Activated CD8-positive, alpha-beta T cell treated with anti-CD3 and anti-CD28 coated beads, Interleukin-2, amount 10 ng/mL, durations not matched to agents 7 days and 5 days (primary cell): Measurements from ENCODE around the gene TNS1. TPM values are rescaled to one million over a fixed set of nuclear protein-coding genes. Genes with fewer than 3 reads are reported as not detected.
A peak's percentile ranks its signal among the peaks of the same experiment; 100 is the strongest.
"Not testable (repeated sequence)": the region's sequence is repeated elsewhere in the genome, so short reads cannot be mapped to it uniquely, and the experiment has no call there.

Experiments
- ATAC-seq: fragments of 150-1000 bp; cut with Tn5 transposase; one replicate; pipeline ENCODE4 v1.10.0; 2021; ENCODE audit warnings: moderate library complexity
- CTCF ChIA-PET: fragments of 350-600 bp; sonication (Branson Sonifier 250); formaldehyde crosslinking; loops from one replicate; lab custom pipeline; 2021; ENCODE audit warnings: antibody characterized with exemption; lab: Charles Lee
- POLR2A ChIA-PET: fragments of 350-600 bp; sonication (Branson Sonifier 250); formaldehyde crosslinking; loops from one replicate; lab custom pipeline; 2021; ENCODE audit warnings: antibody characterized with exemption; lab: Charles Lee
- DNase-seq: peaks from one replicate; pipeline ENCODE4 v3.0.0-alpha.2; 2020
- H3K27ac Mint-ChIP-seq: one replicate; pipeline ENCODE4 v1.8.0; 2021; ENCODE audit warnings: mild to moderate bottlenecking, mixed read lengths
- H3K27me3 Mint-ChIP-seq: one replicate; pipeline ENCODE4 v1.8.0; 2021; ENCODE audit warnings: low read depth, mixed read lengths
- H3K36me3 Mint-ChIP-seq: one replicate; pipeline ENCODE4 v1.8.0; 2021; ENCODE audit warnings: low read depth, mixed read lengths
- H3K4me1 Mint-ChIP-seq: one replicate; pipeline ENCODE4 v1.8.0; 2021; ENCODE audit warnings: low read depth, mixed read lengths
- H3K4me3 Mint-ChIP-seq: one replicate; pipeline ENCODE4 v1.8.0; 2021; ENCODE audit warnings: mild to moderate bottlenecking, mixed read lengths
- H3K9me3 Mint-ChIP-seq: one replicate; pipeline ENCODE4 v1.8.0; 2022; ENCODE audit warnings: mixed read lengths; ENCODE audit not compliant: insufficient read depth
- total RNA-seq, 2 experiments: library from RNA; stranded (reverse); gene quantifications; one replicate each; pipeline ENCODE4 v1.2.3, GENCODE V29; 2021

TNS1 gene
- 10 to 100 TPM; 28.9 to 29.8 TPM for total RNA-seq

GRCh38 chr2:218002845-218003180 is at the start of gene TNS1:
Gene TNS1, minus strand, starts transcription at chr2:218002995. Its CDS starts 123 bp downstream, at chr2:218002872.
- Mint-ChIP-seq H3K36me3 (no peaks in the 10 kb centered on the region), H3K4me1 (no peaks in the 10 kb centered on the region), H3K4me3 (no peak within 1 kb of the TSS), H3K9me3 (no peaks in the 10 kb centered on the region), H3K27me3 (peaks cover 8% of the 10 kb centered on the region), H3K27ac (no peak within 1 kb of the TSS)
- POLR2A ChIA-PET, result no interaction called here
- DNase-seq (no peak), ATAC-seq (no peak)
- CTCF ChIA-PET, result interaction anchor here (1.0 to 2.1 kb wide), 2 partner anchors 9 to 217 kb away, joined by 3 to 6 read pairs; no protein-coding TSS in a partner anchor

- DNase-seq (no peak), ATAC-seq (no peak)
- CTCF ChIA-PET, result interaction anchor here (1.0 kb wide), 1 partner anchor 10 kb away, joined by 4 read pairs; no protein-coding TSS in a partner anchor
- no peak overlapping the region for H3K4me3 Mint-ChIP-seq
- no peaks in the 10 kb centered on the region for H3K4me1 Mint-ChIP-seq
- POLR2A ChIA-PET, result no interaction called here
- peaks cover 10% of the 10 kb centered on the region for H3K36me3 Mint-ChIP-seq
- peaks cover 5% of the 10 kb centered on the region for H3K9me3 Mint-ChIP-seq
- H3K27me3 Mint-ChIP-seq, result peaks cover 31% of the 10 kb centered on the region
- no peak overlapping the region for H3K27ac Mint-ChIP-seq
Observed at GRCh38 chr2:218051903-218052302, 49.1 kb upstream of the TNS1 start.

DNA sequence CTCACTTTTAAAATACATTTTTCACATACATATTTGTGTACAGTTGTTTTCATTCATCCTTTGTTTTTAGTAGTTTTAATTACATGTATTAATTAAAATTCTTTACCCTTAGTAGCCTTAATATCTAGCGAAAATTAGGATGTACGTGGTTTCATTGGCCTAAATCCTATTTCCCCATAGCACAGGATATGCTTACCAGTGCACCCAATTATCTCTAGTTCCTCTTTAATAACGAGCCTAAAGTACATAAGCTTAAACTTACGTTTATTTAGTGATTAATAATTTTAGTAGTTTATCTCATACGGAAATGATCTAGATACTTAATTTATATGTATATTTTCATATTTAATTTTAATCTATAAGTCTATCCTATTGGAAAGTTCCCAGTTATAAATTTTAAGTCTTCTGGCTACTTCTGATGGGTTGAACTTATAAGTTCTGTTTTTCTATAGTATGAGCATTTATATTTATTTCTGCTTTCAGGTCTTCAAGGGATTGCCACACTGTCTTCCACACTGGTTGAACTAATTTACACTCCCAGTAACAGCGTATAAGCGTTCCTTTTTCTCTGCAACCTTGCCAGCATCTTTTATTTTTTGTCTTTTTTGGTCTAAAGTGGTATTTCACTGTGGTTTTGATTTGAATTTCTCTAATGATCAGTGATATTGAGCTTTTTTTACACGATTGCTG is 44.9 kb upstream of the TNS1 start:
- CTCF ChIA-PET, result no interaction called here
- H3K27me3 Mint-ChIP-seq, result peaks cover 26% of the 10 kb centered on the region
- peaks cover 19% of the 10 kb centered on the region for H3K36me3 Mint-ChIP-seq
- no peak for DNase-seq
- no peak for ATAC-seq
- H3K4me3 Mint-ChIP-seq, result no peak overlapping the region
- peaks cover 15% of the 10 kb centered on the region for H3K9me3 Mint-ChIP-seq
- H3K4me1 Mint-ChIP-seq, result no peaks in the 10 kb centered on the region
- no peak overlapping the region for H3K27ac Mint-ChIP-seq
- POLR2A ChIA-PET, result no interaction called here

DNA sequence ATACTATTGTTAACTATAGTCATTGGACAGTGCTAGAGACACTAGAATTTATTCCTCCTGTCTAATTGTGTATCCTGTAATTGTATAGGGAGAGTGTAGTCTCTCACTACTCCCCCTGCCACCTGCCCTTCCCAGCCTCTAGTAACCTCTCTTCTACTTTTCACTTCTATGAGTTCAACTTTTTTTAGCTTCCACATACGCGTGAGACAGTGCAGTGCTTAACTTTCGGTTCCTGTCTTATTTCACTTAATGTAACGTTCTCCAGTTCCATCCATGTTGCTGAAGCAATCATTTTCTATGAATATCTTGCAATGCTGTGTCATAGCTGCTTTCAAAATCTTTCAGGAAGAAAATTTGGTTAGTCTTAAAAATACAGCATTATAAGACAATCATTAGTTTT is 43.4 kb upstream of the TNS1 start:
- no peak overlapping the region for H3K4me3 Mint-ChIP-seq

GRCh38 chr2:218044599-218044998 is 41.8 kb upstream of the TNS1 start:
- DNase-seq, H3K27ac Mint-ChIP-seq, POLR2A ChIA-PET, H3K4me3 Mint-ChIP-seq, ATAC-seq: not testable (repeated sequence)
- Mint-ChIP-seq H3K36me3 (peaks cover 18% of the 10 kb centered on the region), H3K9me3 (peaks cover 22% of the 10 kb centered on the region), H3K27me3 (peaks cover 14% of the 10 kb centered on the region), H3K4me1 (peaks cover 19% of the 10 kb centered on the region)
- CTCF ChIA-PET, result interaction anchor here (0.6 kb wide), 1 partner anchor 9 kb away, joined by 3 read pairs; no protein-coding TSS in a partner anchor

More for the DNA sequence above, 43.4 kb upstream of the TNS1 start:
- peaks cover 9% of the 10 kb centered on the region for H3K4me1 Mint-ChIP-seq
- POLR2A ChIA-PET, result no interaction called here
- peaks cover 19% of the 10 kb centered on the region for H3K27me3 Mint-ChIP-seq
- peaks cover 24% of the 10 kb centered on the region for H3K36me3 Mint-ChIP-seq
- H3K9me3 Mint-ChIP-seq, result peaks cover 22% of the 10 kb centered on the region
- no peak overlapping the region for H3K27ac Mint-ChIP-seq
- CTCF ChIA-PET, result interaction anchor here (1.1 kb wide), 1 partner anchor 57 kb away, joined by 3 read pairs; no protein-coding TSS in a partner anchor
- ATAC-seq (no peak), DNase-seq (no peak)

GRCh38 chr2:218043701-218044109 is 40.9 kb upstream of the TNS1 start:
- Mint-ChIP-seq H3K27me3 (peaks cover 8% of the 10 kb centered on the region), H3K4me1 (peaks cover 26% of the 10 kb centered on the region), H3K27ac (no peak overlapping the region), H3K4me3 (no peak overlapping the region), H3K36me3 (peaks cover 18% of the 10 kb centered on the region), H3K9me3 (peaks cover 18% of the 10 kb centered on the region)
- ATAC-seq, result no peak
- CTCF ChIA-PET, result interaction anchor here (0.9 kb wide), 1 partner anchor 254 kb away, joined by 3 read pairs; no protein-coding TSS in a partner anchor
- peak; percentile 9 for DNase-seq
- POLR2A ChIA-PET, result no interaction called here

GRCh38 chr2:218043100-218043499 is 40.3 kb upstream of the TNS1 start:
- ChIA-PET POLR2A (no interaction called here), CTCF (no interaction called here)
- H3K36me3 Mint-ChIP-seq, result peaks cover 18% of the 10 kb centered on the region

DNA sequence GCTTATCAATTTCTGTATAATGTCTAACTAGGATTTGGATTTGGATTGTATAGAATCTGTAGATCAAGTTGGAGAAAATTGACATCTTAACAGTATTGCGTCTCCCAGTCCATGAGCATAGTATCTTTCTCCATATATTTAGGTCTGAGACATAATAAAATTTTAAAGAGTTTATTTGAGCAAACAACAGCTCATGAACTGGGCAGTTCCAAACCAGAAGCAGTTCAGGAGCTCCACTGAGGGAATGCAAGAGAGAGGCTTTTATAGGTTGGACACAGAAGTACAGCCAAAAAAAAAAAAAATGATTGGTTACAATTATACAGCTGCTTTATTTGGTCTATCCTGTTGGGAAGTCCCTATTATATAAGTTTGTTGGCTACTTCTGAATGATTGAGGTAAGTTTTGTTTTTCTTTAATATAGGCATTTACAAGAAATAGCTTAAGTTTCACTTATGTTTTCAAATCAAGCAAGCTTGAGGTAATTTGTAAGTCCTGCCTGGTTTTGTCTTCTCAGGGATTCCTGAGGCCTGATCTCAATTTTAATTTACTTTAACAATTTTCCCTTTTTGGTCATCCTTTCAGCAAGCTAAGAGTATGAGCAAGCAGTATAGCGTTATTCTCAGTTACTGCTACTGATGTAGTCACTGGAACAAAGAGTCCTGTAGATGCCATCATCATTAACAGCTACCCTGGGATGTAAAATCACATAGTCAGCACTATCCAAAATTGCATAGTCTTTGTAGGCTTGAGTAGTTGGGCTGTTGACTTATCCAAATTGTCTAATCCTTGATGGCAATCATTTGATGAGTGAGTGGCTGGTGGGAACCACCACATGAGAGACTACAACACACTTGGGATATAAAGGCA is 38.7 kb upstream of the TNS1 start:
- Mint-ChIP-seq H3K27me3 (peaks cover 7% of the 10 kb centered on the region), H3K36me3 (peaks cover 18% of the 10 kb centered on the region), H3K9me3 (peaks cover 17% of the 10 kb centered on the region), H3K4me1 (peaks cover 28% of the 10 kb centered on the region), H3K4me3 (no peak overlapping the region), H3K27ac (peak overlapping the region; percentile 52)
- ChIA-PET CTCF (interaction anchor here (0.7 to 2.3 kb wide), 4 partner anchors 11 to 918 kb away, joined by 3 to 6 read pairs (median 4); no protein-coding TSS in a partner anchor), POLR2A (interaction anchor here (0.9 kb wide), 1 partner anchor 34 kb away, joined by 3 read pairs; no protein-coding TSS in a partner anchor)
- no peak for DNase-seq
- peak; percentile 42 for ATAC-seq

More at GRCh38 chr2:218043100-218043499, 40.3 kb upstream of the TNS1 start:
- peaks cover 4% of the 10 kb centered on the region for H3K27me3 Mint-ChIP-seq
- peaks cover 28% of the 10 kb centered on the region for H3K4me1 Mint-ChIP-seq
- no peak overlapping the region for H3K4me3 Mint-ChIP-seq
- peaks cover 17% of the 10 kb centered on the region for H3K9me3 Mint-ChIP-seq
- ATAC-seq (no peak), DNase-seq (peak; percentile 16)
- no peak overlapping the region for H3K27ac Mint-ChIP-seq

GRCh38 chr2:218040883-218041282 is 38.1 kb upstream of the TNS1 start:
- H3K27ac Mint-ChIP-seq, result peak overlapping the region; percentile 10
- ChIA-PET POLR2A (no interaction called here), CTCF (interaction anchor here (2.3 kb wide), 1 partner anchor 255 kb away, joined by 6 read pairs; no protein-coding TSS in a partner anchor)
- peaks cover 17% of the 10 kb centered on the region for H3K9me3 Mint-ChIP-seq
- ATAC-seq (no peak), DNase-seq (no peak)
- H3K4me1 Mint-ChIP-seq, result peaks cover 32% of the 10 kb centered on the region
- no peak overlapping the region for H3K4me3 Mint-ChIP-seq
- peaks cover 5% of the 10 kb centered on the region for H3K27me3 Mint-ChIP-seq
- H3K36me3 Mint-ChIP-seq, result peaks cover 18% of the 10 kb centered on the region

GRCh38 chr2:218039171-218039570 is 36.4 kb upstream of the TNS1 start:
- ChIA-PET CTCF (interaction anchor here (1.7 kb wide), 1 partner anchor 30 kb away, joined by 6 read pairs; the partner anchor contains the start of gene RUFY4), POLR2A (no interaction called here)
- no peak overlapping the region for H3K27ac Mint-ChIP-seq
- peaks cover 5% of the 10 kb centered on the region for H3K27me3 Mint-ChIP-seq
- no peak for ATAC-seq
- peak; percentile 19 for DNase-seq
- H3K36me3 Mint-ChIP-seq, result peaks cover 16% of the 10 kb centered on the region
- peaks cover 46% of the 10 kb centered on the region for H3K4me1 Mint-ChIP-seq
- peaks cover 9% of the 10 kb centered on the region for H3K9me3 Mint-ChIP-seq
- H3K4me3 Mint-ChIP-seq, result no peak overlapping the region

DNA sequence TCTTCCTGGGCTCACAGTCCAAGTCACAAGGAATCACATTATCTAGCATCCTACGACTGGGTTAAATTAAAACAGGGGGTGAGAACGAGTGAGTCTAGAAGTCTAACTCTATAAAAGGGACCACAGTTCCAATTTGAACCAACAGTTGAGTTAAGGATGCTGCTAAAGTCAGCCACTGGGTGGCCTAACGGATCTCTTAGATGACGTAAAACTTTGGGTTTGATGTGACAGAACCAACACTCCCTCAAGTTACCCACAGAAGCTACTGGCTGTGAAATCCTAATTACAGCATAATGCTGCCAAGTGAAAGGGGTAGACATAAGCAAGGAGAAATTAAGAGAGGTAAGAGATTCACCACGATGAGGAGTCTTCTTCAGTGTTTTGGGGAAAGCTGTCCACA is 33.6 kb upstream of the TNS1 start:
- Mint-ChIP-seq H3K27ac (no peak overlapping the region), H3K4me1 (peaks cover 40% of the 10 kb centered on the region), H3K27me3 (peaks cover 7% of the 10 kb centered on the region), H3K9me3 (no peaks in the 10 kb centered on the region), H3K36me3 (peaks cover 4% of the 10 kb centered on the region), H3K4me3 (no peak overlapping the region)
- no peak for ATAC-seq
- DNase-seq, result peak; percentile 18
- ChIA-PET POLR2A (no interaction called here), CTCF (interaction anchor here (1.1 to 2.6 kb wide), 4 partner anchors 31 to 251 kb away, joined by 3 to 15 read pairs (median 4); partner anchors contain the start of gene RUFY4)
